ENCODE data around the gene ABCA5. TPM values are rescaled to one million over a fixed set of nuclear protein-coding genes. Genes with fewer than 3 reads are reported as not detected.

The ABCA5 gene
- polyA plus RNA-seq, 1 donor (not counting 4 experiments of a cell fraction or from before 2014, with no cell fraction given), result 11.1 TPM

DNA sequence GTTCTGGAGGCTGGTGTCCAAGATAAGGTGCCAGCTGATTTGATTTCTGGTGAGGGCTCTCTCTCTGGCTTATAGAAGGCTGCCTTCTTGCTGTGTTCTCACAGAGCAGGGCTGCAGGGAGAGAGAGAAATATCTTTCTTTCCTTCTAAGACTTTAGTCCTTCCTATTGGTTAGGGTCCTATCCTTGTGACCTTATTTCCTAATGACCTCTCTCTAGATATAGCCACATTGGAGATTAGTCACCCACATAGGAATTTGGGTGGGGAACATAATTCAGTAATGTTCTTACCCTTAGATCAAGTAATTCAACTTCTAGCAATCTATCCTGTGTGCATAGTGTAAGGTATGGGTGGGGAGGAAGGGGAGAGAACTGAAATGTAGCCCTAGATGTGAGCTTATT lies 18.0 kb upstream of the ABCA5 start:
- Histone ChIP-seq H3K9me3 (ENCODE audit: control insufficient read depth, low read depth, low read length) (no peaks in the 10 kb centered on the region), H3K36me3 (ENCODE audit: control insufficient read depth in 2 of 2, extremely low read depth in 1 of 2, insufficient read depth in 2 of 2, low read length in 2 of 2) (no peaks in the 10 kb centered on the region), H3K79me2 (ENCODE audit: control insufficient read depth, insufficient read depth, low read length) (no peaks in the 10 kb centered on the region), H3K27ac (ENCODE audit: control insufficient read depth, insufficient read depth, low read length) (no peak overlapping the region), H3K9me1 (ENCODE audit: control insufficient read depth, extremely low read depth, insufficient read depth, low read length) (no peaks in the 10 kb centered on the region), H3K9ac (ENCODE audit: control insufficient read depth, extremely low read depth, insufficient read depth, low read length) (no peak overlapping the region), H3K4me3 (ENCODE audit: control insufficient read depth in 2 of 3, extremely low read depth in 1 of 3, insufficient read depth in 2 of 3, low read depth in 1 of 3, low read length in 3 of 3) (no peak overlapping the region), H4K20me1 (ENCODE audit: control insufficient read depth, extremely low read depth, insufficient read depth, low read length) (no peaks in the 10 kb centered on the region), H3K27me3 (ENCODE audit: control insufficient read depth, extremely low read depth, insufficient read depth, low read length) (no peaks in the 10 kb centered on the region), H3K4me1 (ENCODE audit: control insufficient read depth, extremely low read depth, insufficient read depth, low read length) (peaks cover 4% of the 10 kb centered on the region), H3K4me2 (ENCODE audit: control insufficient read depth, extremely low read depth, insufficient read depth, low read depth, low read length) (no peak overlapping the region), H2AFZ (ENCODE audit: control insufficient read depth, low read length) (no peak overlapping the region)
- dilution Hi-C loops (cut with MboI; ENCODE audit: extremely low pct_ligation_motif_present, low sequenced_read_pairs), result no loop called here
- TF ChIP-seq, protein P1, sequence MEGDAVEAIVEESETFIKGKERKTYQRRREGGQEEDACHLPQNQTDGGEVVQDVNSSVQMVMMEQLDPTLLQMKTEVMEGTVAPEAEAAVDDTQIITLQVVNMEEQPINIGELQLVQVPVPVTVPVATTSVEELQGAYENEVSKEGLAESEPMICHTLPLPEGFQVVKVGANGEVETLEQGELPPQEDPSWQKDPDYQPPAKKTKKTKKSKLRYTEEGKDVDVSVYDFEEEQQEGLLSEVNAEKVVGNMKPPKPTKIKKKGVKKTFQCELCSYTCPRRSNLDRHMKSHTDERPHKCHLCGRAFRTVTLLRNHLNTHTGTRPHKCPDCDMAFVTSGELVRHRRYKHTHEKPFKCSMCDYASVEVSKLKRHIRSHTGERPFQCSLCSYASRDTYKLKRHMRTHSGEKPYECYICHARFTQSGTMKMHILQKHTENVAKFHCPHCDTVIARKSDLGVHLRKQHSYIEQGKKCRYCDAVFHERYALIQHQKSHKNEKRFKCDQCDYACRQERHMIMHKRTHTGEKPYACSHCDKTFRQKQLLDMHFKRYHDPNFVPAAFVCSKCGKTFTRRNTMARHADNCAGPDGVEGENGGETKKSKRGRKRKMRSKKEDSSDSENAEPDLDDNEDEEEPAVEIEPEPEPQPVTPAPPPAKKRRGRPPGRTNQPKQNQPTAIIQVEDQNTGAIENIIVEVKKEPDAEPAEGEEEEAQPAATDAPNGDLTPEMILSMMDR (optimal IDR thresholded peaks at IDR 0.05 in 1 of 3, IDR thresholded peaks at IDR 0.05 in 1 of 3, conservative IDR thresholded peaks at IDR 0.05 in 1 of 3; ENCODE audit: extremely low read depth in 1 of 3, insufficient read depth in 2 of 3, low read length in 3 of 3), result no peak
- TF ChIP-seq EZH2 (IDR thresholded peaks at IDR 0.05; ENCODE audit: low read length), result no peak
- FAIRE-seq, result no peak
- DNase-seq (ENCODE audit: low read depth, low spot score), result no peak

DNA sequence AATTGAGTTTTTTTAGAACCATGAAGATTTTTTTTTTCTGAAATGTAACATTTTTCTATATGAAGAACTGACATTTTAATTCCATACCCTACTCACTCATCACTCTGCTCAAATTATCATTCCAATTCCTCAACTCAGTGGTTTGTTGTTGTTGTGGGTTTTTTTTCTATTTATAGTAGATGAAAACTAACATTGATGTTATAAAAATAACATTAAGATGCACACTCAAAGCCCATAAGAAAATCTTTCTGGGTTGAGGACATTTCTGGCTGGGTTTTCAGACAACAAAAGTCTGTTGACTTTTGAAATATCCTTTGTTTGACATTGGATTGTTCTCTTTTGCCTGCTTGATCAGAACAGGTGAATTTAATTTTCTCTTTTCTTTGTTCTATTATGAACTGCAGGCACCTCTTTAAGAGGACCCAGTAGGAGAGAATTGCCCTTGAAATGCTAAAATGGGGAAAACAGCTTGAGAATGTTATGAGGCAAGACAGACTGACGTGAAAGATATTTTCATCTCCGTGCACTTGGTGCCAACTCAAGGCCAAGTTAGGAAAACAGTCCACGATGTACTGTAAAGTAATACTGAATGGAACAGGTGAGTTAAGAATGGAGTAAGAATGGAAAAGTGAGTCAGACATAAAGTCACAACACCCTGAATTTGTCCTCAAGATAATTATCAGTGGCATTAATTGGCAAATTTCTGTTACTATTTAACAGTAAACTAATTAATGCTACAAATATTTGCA lies 16.1 kb upstream of the ABCA5 start:
- no peak overlapping the region for H3K4me2 ChIP-seq (ENCODE audit: control insufficient read depth, extremely low read depth, insufficient read depth, low read depth, low read length)
- dilution Hi-C loops (cut with MboI; ENCODE audit: extremely low pct_ligation_motif_present, low sequenced_read_pairs), result no loop called here
- no peak overlapping the region for H3K9ac ChIP-seq (ENCODE audit: control insufficient read depth, extremely low read depth, insufficient read depth, low read length)
- DNase-seq (ENCODE audit: low read depth, low spot score) (no peak), FAIRE-seq (no peak)
- H3K27me3 ChIP-seq (ENCODE audit: control insufficient read depth, extremely low read depth, insufficient read depth, low read length), result no peaks in the 10 kb centered on the region
- H3K4me3 ChIP-seq (ENCODE audit: control insufficient read depth in 2 of 3, extremely low read depth in 1 of 3, insufficient read depth in 2 of 3, low read depth in 1 of 3, low read length in 3 of 3), result no peak overlapping the region
- H3K79me2 ChIP-seq (ENCODE audit: control insufficient read depth, insufficient read depth, low read length), result no peaks in the 10 kb centered on the region
- no peaks in the 10 kb centered on the region for H4K20me1 ChIP-seq (ENCODE audit: control insufficient read depth, extremely low read depth, insufficient read depth, low read length)
- no peaks in the 10 kb centered on the region for H3K9me3 ChIP-seq (ENCODE audit: control insufficient read depth, low read depth, low read length)
- H2AFZ ChIP-seq (ENCODE audit: control insufficient read depth, low read length), result no peak overlapping the region
- H3K36me3 ChIP-seq (ENCODE audit: control insufficient read depth in 2 of 2, extremely low read depth in 1 of 2, insufficient read depth in 2 of 2, low read length in 2 of 2), result no peaks in the 10 kb centered on the region
- no peaks in the 10 kb centered on the region for H3K9me1 ChIP-seq (ENCODE audit: control insufficient read depth, extremely low read depth, insufficient read depth, low read length)
- TF ChIP-seq, protein P1 (optimal IDR thresholded peaks at IDR 0.05 in 1 of 3, IDR thresholded peaks at IDR 0.05 in 1 of 3, conservative IDR thresholded peaks at IDR 0.05 in 1 of 3; ENCODE audit: extremely low read depth in 1 of 3, insufficient read depth in 2 of 3, low read length in 3 of 3), result no peak
- no peak for TF ChIP-seq EZH2 (IDR thresholded peaks at IDR 0.05; ENCODE audit: low read length)
- peaks cover 4% of the 10 kb centered on the region for H3K4me1 ChIP-seq (ENCODE audit: control insufficient read depth, extremely low read depth, insufficient read depth, low read length)
- H3K27ac ChIP-seq (ENCODE audit: control insufficient read depth, insufficient read depth, low read length), result no peak overlapping the region

Measured in keratinocyte (primary cell).